Panc1 (cell line): ENCODE data around the gene ERICH4.

Source experiments
- CTCF ChIP-seq: fragments of 450-650 bp; IDR thresholded peaks from 2 replicates; pipeline ENCODE4 v1.5.1; 2017; ENCODE audit warnings: mild to moderate bottlenecking
- POLR2AphosphoS5 ChIP-seq: IDR thresholded peaks from 2 replicates; pipeline ENCODE4 v1.6.1; 2012; ENCODE audit warnings: mild to moderate bottlenecking, low read depth, low read length, moderate library complexity
- REST ChIP-seq, 2 experiments: IDR thresholded peaks; 2 replicates each; pipeline ENCODE4 v1.6.1; 2011 to 2012; ENCODE audit warnings: low read depth in 2 of 2, control low read depth in 1 of 2, low read length in 1 of 2, mild to moderate bottlenecking in 1 of 2, moderate library complexity in 1 of 2; ENCODE audit not compliant: insufficient read depth in 1 of 2
- SIN3A ChIP-seq: IDR thresholded peaks from 2 replicates; pipeline ENCODE4 v1.6.1; 2012; ENCODE audit warnings: low read depth, mild to moderate bottlenecking, low read length, moderate library complexity, borderline replicate concordance; ENCODE audit not compliant: insufficient read depth
- TCF7L2 ChIP-seq: IDR thresholded peaks from 2 replicates; pipeline ENCODE4 v1.6.1; 2011; ENCODE audit warnings: mild to moderate bottlenecking, low read depth, low read length, inconsistent platforms

GRCh38 chr19:41431426-41432386, 11.2 kb upstream of the ERICH4 start:
- peak; percentile 16; the same call in 1 of the 2 replicates for TF ChIP-seq CTCF
- TF ChIP-seq REST (IDR thresholded peaks at IDR 0.05; ENCODE audit: insufficient read depth in 1 of 2, low read depth in 2 of 2, low read length in 1 of 2): no peak
- TF ChIP-seq POLR2AphosphoS5: no peak
- no peak for TF ChIP-seq SIN3A
- no peak for TF ChIP-seq TCF7L2
